ENCODE measurements around the gene GOLIM4. TPM values are rescaled to one million over a fixed set of nuclear protein-coding genes. Genes with fewer than 3 reads are reported as not detected.

Gene GOLIM4
- total RNA-seq, 1 donor from 2014 or later, result 36.6 TPM

DNA sequence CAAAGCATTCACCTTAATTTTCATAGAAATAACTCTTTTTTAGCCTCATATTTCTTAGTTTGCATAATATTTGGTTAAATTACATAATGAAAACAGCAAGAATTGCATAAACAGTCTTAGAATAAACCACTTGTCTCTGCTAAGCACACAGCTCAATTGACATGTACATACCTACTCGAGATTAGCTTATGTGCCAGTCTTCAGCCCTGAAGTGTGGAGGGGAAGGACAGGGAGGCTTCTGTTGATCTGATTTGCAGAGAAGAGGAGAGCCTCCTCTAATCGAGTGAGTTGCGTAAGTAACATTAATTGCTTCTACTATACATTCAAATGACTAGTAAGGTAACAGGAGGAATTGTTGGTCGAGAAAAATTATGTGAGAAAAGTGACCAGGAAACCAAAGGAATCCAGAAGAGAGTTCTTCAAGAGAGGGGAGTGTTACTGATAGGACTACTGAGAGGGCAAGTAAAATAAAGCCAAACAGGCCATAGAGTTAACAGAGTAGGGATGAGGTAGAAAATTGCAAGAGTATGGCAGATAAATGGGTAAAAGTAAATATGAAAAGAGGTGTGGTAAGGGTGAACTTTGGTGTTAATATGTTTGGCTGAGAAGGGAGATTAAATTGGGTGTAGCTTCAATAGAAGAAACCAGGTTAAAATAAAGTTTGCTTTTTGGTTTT lies 7.1 kb upstream of the GOLIM4 start:
- H3K27ac Mint-ChIP-seq, result no peak overlapping the region
- TF ChIP-seq, protein P1, sequence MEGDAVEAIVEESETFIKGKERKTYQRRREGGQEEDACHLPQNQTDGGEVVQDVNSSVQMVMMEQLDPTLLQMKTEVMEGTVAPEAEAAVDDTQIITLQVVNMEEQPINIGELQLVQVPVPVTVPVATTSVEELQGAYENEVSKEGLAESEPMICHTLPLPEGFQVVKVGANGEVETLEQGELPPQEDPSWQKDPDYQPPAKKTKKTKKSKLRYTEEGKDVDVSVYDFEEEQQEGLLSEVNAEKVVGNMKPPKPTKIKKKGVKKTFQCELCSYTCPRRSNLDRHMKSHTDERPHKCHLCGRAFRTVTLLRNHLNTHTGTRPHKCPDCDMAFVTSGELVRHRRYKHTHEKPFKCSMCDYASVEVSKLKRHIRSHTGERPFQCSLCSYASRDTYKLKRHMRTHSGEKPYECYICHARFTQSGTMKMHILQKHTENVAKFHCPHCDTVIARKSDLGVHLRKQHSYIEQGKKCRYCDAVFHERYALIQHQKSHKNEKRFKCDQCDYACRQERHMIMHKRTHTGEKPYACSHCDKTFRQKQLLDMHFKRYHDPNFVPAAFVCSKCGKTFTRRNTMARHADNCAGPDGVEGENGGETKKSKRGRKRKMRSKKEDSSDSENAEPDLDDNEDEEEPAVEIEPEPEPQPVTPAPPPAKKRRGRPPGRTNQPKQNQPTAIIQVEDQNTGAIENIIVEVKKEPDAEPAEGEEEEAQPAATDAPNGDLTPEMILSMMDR (conservative IDR thresholded peaks at IDR 0.05), result no peak
- no peaks in the 10 kb centered on the region for H3K4me1 Mint-ChIP-seq (ENCODE audit: unreplicated experiment)
- H3K36me3 Mint-ChIP-seq, result no peaks in the 10 kb centered on the region
- DNase-seq (ENCODE audit: extremely low spot score, unreplicated experiment), result no peak
- H3K27me3 Mint-ChIP-seq, result no peaks in the 10 kb centered on the region
- H3K9me3 Mint-ChIP-seq, result no peaks in the 10 kb centered on the region
- H3K4me3 Mint-ChIP-seq, result no peak overlapping the region

DNA sequence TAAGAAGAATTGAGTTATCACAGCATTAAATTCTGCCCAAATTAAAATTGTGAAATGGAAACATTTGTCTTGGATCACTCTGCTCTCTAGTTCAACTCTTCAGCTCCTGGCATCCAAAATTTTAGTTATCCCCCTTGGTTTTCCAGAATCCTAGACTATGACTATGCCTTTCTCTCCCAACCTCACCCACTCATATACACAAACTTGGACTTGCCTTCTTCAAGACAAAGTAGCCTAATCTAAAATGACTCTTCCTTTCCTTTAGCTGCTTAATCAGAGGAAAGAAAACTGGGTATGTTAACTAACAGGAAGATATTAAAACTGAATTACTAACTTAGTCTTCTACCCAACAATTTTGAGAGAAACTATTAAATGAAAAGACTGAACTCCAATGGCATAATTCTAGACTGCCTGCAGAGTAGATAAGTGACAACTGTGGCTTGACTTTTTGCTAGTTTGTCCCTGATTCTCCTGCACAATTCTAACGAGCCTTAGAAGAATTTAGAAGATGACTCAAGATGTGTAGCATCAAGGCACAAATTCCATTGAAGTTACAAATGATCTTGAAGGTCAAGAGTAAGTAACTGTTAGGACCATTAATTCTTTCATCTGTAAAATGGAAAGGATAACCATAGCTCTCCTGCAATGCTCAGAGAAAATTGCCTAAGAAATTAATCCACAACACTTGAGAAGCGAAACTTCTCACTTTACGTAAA lies 5.2 kb upstream of the GOLIM4 start:
- no peak for DNase-seq (ENCODE audit: extremely low spot score, unreplicated experiment)
- Mint-ChIP-seq H3K27ac (no peak overlapping the region), H3K9me3 (no peaks in the 10 kb centered on the region), H3K4me1 (ENCODE audit: unreplicated experiment) (peaks cover 7% of the 10 kb centered on the region), H3K36me3 (no peaks in the 10 kb centered on the region), H3K4me3 (no peak overlapping the region), H3K27me3 (peaks cover 3% of the 10 kb centered on the region)
- TF ChIP-seq, protein P1 (conservative IDR thresholded peaks at IDR 0.05), result no peak

DNA sequence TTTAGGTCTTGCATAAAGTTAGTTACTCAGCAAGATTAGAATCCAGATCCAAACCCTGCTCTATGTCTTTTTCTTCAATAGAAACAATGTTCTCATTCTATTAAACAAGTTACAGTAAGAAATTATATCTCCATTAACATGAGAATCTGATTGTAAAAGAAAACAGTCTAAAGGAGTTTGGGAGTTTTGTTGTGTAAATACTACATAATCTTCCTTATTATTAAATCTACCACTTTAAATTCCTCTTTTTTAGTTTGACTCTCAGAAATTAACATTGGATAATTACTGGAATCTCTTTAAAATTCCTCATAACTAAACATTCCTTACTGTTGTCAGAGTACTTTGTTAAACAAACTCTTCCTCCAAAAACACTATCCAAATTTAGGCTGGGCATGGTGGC lies 1.7 kb upstream of the GOLIM4 start:
- H3K4me1 Mint-ChIP-seq (ENCODE audit: unreplicated experiment), result peaks cover 19% of the 10 kb centered on the region
- DNase-seq (ENCODE audit: extremely low spot score, unreplicated experiment), result no peak
- H3K9me3 Mint-ChIP-seq, result no peaks in the 10 kb centered on the region
- H3K27ac Mint-ChIP-seq, result no peak overlapping the region
- H3K27me3 Mint-ChIP-seq, result peaks cover 3% of the 10 kb centered on the region
- peak overlapping the region; percentile 98 for H3K4me3 Mint-ChIP-seq
- H3K36me3 Mint-ChIP-seq, result no peaks in the 10 kb centered on the region
- TF ChIP-seq, protein P1 (conservative IDR thresholded peaks at IDR 0.05), result no peak

DNA sequence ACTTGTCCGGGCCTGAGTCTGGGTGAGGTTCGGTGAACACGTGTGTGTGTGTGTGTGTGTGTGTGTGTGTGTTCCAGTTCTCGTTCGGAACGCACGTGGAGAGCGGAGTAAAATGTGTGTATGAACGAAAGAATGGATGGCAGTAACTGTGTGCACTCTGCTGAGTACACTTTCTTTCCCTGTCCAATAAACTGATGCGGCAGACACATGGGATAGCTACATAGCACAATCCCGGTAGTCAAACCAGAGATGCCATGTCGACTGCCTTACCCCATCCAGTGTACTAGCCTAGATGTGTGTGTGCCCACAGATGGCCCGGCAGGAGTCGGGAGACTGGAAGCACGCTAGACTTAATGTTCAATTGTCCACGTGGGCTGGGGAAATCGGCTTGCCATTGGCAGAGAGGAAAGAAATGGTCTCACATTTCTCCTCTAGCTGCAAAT lies 507 bp upstream of the GOLIM4 start:
- Mint-ChIP-seq H3K27ac (peak overlapping the region; percentile 98), H3K4me1 (ENCODE audit: unreplicated experiment) (peaks cover 27% of the 10 kb centered on the region), H3K27me3 (peaks cover 3% of the 10 kb centered on the region), H3K4me3 (peak overlapping the region; percentile 98), H3K36me3 (no peaks in the 10 kb centered on the region), H3K9me3 (no peaks in the 10 kb centered on the region)
- TF ChIP-seq, protein P1 (conservative IDR thresholded peaks at IDR 0.05), result peak; percentile 23
- peak; percentile 76 for DNase-seq (ENCODE audit: extremely low spot score, unreplicated experiment)

DNA sequence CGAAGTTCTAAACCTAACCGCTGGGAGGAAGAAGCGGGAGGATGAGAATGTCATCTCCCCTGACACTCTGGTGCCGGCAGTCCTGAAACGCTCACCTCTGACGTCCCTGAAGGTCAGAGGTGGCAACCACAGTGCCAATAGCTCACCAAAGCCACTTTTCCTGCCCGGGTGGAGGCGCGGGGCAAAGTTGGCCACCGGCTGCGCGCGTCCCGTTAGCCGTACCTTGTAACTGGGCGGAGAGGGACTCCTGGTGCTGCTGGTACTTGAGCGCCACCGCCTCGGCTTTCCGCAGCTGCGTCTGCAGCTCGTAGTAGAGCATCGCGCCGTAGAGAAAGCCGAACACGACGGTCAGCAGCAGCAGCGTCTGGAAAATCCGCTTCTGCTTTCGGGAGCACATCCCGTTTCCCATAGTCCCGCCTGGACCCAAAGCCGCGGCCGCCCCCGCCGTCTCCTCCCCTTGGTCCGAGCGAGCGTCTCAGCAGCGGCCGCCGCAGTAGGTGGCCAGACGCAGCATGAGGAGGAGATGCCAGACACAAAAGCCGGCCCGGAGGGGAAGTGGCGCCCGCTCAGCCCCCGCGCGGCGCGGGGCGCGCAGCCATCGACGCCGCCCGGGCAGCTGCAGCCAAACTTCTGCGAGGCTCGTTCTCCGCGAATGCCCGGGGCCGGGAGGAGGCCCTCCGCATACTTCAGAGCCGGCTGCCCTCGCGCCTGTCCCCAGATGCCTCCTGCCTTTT lies 680 bp downstream of the GOLIM4 start:
- TF ChIP-seq, protein P1 (conservative IDR thresholded peaks at IDR 0.05), result peak; percentile 66
- peak overlapping the region; percentile 98 for H3K4me3 Mint-ChIP-seq
- H3K9me3 Mint-ChIP-seq, result no peaks in the 10 kb centered on the region
- peak; percentile 69 for DNase-seq (ENCODE audit: extremely low spot score, unreplicated experiment)
- peaks cover 3% of the 10 kb centered on the region for H3K27me3 Mint-ChIP-seq
- peak overlapping the region; percentile 98 for H3K27ac Mint-ChIP-seq
- H3K4me1 Mint-ChIP-seq (ENCODE audit: unreplicated experiment), result peaks cover 35% of the 10 kb centered on the region
- H3K36me3 Mint-ChIP-seq, result no peaks in the 10 kb centered on the region

All from type B pancreatic cell (in vitro differentiated cells).